HepG2 (cell line): ENCODE measurements around the gene F8. TPM values are rescaled to one million over a fixed set of nuclear protein-coding genes. Genes with fewer than 3 reads are reported as not detected.
A peak's percentile ranks its signal among the peaks of the same experiment; 100 is the strongest.

Source experiments
- CCAR2 ChIP-seq: fragments of 200-400 bp; formaldehyde crosslinking; optimal IDR thresholded peaks from 2 replicates; pipeline ENCODE3; 2018; ENCODE audit warnings: low read depth, mild to moderate bottlenecking, low read length, moderate library complexity
- FOSL2 ChIP-seq: sonication (generic); formaldehyde crosslinking; IDR thresholded peaks from 2 replicates; pipeline ENCODE4 v1.4.0; 2020; ENCODE audit warnings: missing genetic modification reagents
- HES4 ChIP-seq: sonication (generic); formaldehyde crosslinking; IDR thresholded peaks from 2 replicates; pipeline ENCODE4 v1.9.0; 2021; ENCODE audit warnings: mild to moderate bottlenecking, missing genetic modification reagents, borderline replicate concordance
- MXD4 ChIP-seq: IDR thresholded peaks from 2 replicates; pipeline ENCODE4 v1.6.1; 2016; ENCODE audit warnings: mild to moderate bottlenecking, missing biosample characterization, missing genetic modification reagents
- PRMT3 ChIP-seq: sonication (generic); formaldehyde crosslinking; IDR thresholded peaks from 2 replicates; pipeline ENCODE4 v1.8.1; 2022; ENCODE audit warnings: low read depth, mild to moderate bottlenecking, moderate library complexity, missing genetic modification reagents, borderline replicate concordance
- PRPF4 ChIP-seq: fragments of 200-400 bp; formaldehyde crosslinking; IDR thresholded peaks from 2 replicates; pipeline ENCODE4 v1.6.1; 2016; ENCODE audit warnings: low read length, low read depth; ENCODE audit not compliant: poor library complexity, severe bottlenecking
- SMAD1 ChIP-seq: sonication (generic); formaldehyde crosslinking; IDR thresholded peaks from 2 replicates; pipeline ENCODE4 v1.4.0; 2020; ENCODE audit warnings: missing genetic modification reagents, low read depth, mild to moderate bottlenecking, borderline replicate concordance
- TFDP1 ChIP-seq: IDR thresholded peaks from 2 replicates; pipeline ENCODE4 v1.6.1; 2016; ENCODE audit warnings: missing compliant biosample characterization, missing genetic modification reagents, borderline replicate concordance
- XBP1 ChIP-seq: sonication (generic); formaldehyde crosslinking; IDR thresholded peaks from 2 replicates; pipeline ENCODE4 v1.5.0; 2020; ENCODE audit warnings: missing genetic modification reagents
- ZBTB38 ChIP-seq: sonication (generic); formaldehyde crosslinking; IDR thresholded peaks from 2 replicates; pipeline ENCODE4 v1.5.1; 2020; ENCODE audit warnings: mild to moderate bottlenecking, missing genetic modification reagents
- ZNF407 ChIP-seq: sonication (generic); formaldehyde crosslinking; IDR thresholded peaks from one replicate; pipeline ENCODE4 v1.5.1; 2020; ENCODE audit warnings: mild to moderate bottlenecking, missing genetic modification reagents; ENCODE audit errors: not compliant biosample characterization
- polyA plus RNA-seq, 8 experiments: library from polyadenylated mRNA; depleted of rRNA in 3 of 8; stranded (reverse) in 7 of 8; unstranded in 1 of 8; fragments of >200 nt; fragmentation: Illumina TruSeq in 4 of 8; extraction: Trizol in 4 of 8; gene quantifications; 2 replicates each; pipeline versions ENCODE4 v1.2.1 to v1.2.3, GENCODE V29; 2011 to 2016; ENCODE audit warnings: low read depth in 4 of 8, missing spikeins in 1 of 8, mixed read lengths in 1 of 8; ENCODE audit not compliant: insufficient read depth in 1 of 8
- total RNA-seq, 5 experiments: library from RNA; depleted of rRNA; stranded (reverse); fragments of >200 nt; fragmentation: Illumina TruSeq; extraction: Trizol; gene quantifications; 2 replicates each; pipeline ENCODE4 v1.2.3, GENCODE V29; 2016; ENCODE audit warnings: low read depth in 1 of 5
- TF ChIP-seq, protein P1 (sequence below): sonication (generic); formaldehyde crosslinking; IDR thresholded peaks from 2 replicates; pipeline ENCODE4 v1.8.1; 2023; ENCODE audit warnings: mild to moderate bottlenecking, moderate library complexity, missing genetic modification reagents
- TF ChIP-seq, protein P2 (sequence below): sonication (generic); formaldehyde crosslinking; IDR thresholded peaks from 2 replicates; pipeline ENCODE4 v1.4.0; 2020; ENCODE audit warnings: mild to moderate bottlenecking, low read depth, missing genetic modification reagents
- TF ChIP-seq, protein P3 (sequence below): sonication (generic); formaldehyde crosslinking; IDR thresholded peaks from 2 replicates; pipeline ENCODE4 v1.5.0; 2020; ENCODE audit warnings: missing genetic modification reagents

The F8 gene
- total and polyA plus RNA-seq, 2 of the 13 experiments (the other 11 are each of a cell fraction or from before 2014, with no cell fraction given), result 0.29 to 0.61 TPM

DNA sequence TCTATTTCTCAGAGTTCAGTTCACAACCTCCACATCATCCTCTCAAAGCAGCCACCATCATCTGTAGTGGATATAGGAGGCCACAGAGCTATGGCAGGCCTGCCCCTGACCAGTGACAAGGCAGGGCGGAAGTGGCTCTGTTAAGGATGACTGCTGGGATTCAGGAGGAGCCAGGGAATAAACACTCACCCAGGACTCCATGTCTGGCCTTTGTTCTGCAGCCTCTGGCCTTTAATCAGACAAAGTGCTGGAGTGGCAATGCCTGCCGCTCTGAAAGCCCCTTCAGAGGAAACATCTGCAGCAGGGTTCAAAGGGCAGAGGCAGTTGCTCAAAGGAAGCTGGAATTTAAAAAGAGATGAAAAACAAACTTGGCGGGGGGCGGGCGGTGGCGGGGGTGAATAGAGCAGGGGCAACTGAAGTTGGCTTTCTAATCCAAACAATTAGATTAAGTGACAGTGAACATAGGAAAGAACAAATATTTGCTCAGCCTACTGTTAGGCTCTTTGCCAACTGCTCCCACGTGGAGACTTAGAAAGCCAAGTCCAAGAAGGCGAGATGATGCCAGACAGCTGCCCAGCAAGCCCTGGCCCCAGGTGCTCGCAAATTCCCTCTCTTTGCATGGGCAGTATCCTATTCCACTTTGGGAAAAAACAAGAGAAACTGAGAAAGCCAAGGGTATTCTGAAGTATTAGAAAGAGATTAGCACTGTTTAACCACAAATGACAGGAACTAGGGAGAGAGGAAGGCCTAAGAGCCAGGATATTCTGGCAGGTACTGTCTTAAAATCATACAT is 222.8 kb downstream of the F8 start (continued):
- TF ChIP-seq TFDP1 (CRISPR knock-in tag), result no peak
- TF ChIP-seq SMAD1 (CRISPR knock-in tag), result no peak
- TF ChIP-seq, protein P1, sequence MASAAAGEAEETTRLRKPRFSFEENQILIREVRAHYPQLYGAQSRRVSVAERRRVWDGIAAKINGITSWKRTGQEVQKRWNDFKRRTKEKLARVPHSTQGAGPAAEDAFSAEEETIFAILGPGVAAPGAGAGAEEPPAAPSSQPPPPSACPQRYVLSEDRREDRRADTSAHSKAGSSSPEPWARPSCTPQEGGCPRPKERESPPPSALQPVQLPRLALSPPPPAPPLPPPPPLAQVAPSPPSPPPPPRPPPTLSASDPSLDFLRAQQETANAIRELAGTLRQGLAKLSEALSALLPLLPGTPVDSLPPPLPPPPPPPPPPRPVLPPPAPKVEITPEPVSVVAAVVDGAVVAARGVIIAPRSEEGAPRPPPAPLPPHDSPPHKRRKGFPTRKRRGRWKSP (CRISPR knock-in tag), result no peak
- no peak for TF ChIP-seq HES4 (CRISPR knock-in tag)
- TF ChIP-seq CCAR2, result no peak
- no peak for TF ChIP-seq PRMT3 (CRISPR knock-in tag)
- no peak for TF ChIP-seq ZBTB38 (CRISPR knock-in tag)
- no peak for TF ChIP-seq ZNF407 (CRISPR knock-in tag)
- TF ChIP-seq, protein P2, sequence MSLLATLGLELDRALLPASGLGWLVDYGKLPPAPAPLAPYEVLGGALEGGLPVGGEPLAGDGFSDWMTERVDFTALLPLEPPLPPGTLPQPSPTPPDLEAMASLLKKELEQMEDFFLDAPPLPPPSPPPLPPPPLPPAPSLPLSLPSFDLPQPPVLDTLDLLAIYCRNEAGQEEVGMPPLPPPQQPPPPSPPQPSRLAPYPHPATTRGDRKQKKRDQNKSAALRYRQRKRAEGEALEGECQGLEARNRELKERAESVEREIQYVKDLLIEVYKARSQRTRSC (CRISPR knock-in tag), result no peak
- peak; percentile 16; the same call in 1 of the 2 replicates for TF ChIP-seq MXD4 (CRISPR knock-in tag)
- no peak for TF ChIP-seq PRPF4
- peak; percentile 4; the same call in 1 of the 2 replicates for TF ChIP-seq FOSL2
- TF ChIP-seq XBP1 (CRISPR knock-in tag), result no peak
- TF ChIP-seq, protein P3, sequence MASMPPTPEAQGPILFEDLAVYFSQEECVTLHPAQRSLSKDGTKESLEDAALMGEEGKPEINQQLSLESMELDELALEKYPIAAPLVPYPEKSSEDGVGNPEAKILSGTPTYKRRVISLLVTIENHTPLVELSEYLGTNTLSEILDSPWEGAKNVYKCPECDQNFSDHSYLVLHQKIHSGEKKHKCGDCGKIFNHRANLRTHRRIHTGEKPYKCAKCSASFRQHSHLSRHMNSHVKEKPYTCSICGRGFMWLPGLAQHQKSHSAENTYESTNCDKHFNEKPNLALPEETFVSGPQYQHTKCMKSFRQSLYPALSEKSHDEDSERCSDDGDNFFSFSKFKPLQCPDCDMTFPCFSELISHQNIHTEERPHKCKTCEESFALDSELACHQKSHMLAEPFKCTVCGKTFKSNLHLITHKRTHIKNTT, result no peak
